NB4 (cell line): ENCODE results near the gene TLK1.

Experiments
- CTCF ChIP-seq: IDR thresholded peaks from one replicate; pipeline ENCODE4 v1.5.1; 2012; ENCODE audit warnings: low read depth, low read length
- MAX ChIP-seq: IDR thresholded peaks from 2 replicates; pipeline ENCODE4 v1.6.1; 2011; ENCODE audit warnings: low read depth, low read length
- MYC ChIP-seq: IDR thresholded peaks from 2 replicates; pipeline ENCODE4 v1.6.1; 2011; ENCODE audit warnings: low read depth, low read length
- POLR2A ChIP-seq: IDR thresholded peaks from 2 replicates; pipeline ENCODE4 v1.6.1; 2011; ENCODE audit warnings: mild to moderate bottlenecking; ENCODE audit not compliant: insufficient read length; ENCODE audit errors: extremely low read depth

- TF ChIP-seq MAX (no peak), CTCF (no peak), POLR2A (no peak), MYC (no peak)
These were observed 162.6 kb downstream of the TLK1 start for GRCh38 chr2:170997893-170998597.
